Measurements from ENCODE around the gene PSMG3.
A peak's percentile ranks its signal among the peaks of the same experiment; 100 is the strongest.

PSMG3 gene

GRCh38 chr7:1544178-1544895, 25.5 kb downstream of the PSMG3 start:
- Mint-ChIP-seq H3K9me3 (no peaks in the 10 kb centered on the region), H3K4me1 (peaks cover 8 to 11% of the 10 kb centered on the region in 2 donors), H3K36me3 (peaks cover 22 to 34% of the 10 kb centered on the region in 2 donors), H3K27me3 (no peaks in the 10 kb centered on the region), H3K4me3 (no peak overlapping the region), H3K27ac (no peak overlapping the region)
- peak in 1 of 2 donors; percentile 9 for ATAC-seq (replicated peaks)
- no peak for DNase-seq

DNA sequence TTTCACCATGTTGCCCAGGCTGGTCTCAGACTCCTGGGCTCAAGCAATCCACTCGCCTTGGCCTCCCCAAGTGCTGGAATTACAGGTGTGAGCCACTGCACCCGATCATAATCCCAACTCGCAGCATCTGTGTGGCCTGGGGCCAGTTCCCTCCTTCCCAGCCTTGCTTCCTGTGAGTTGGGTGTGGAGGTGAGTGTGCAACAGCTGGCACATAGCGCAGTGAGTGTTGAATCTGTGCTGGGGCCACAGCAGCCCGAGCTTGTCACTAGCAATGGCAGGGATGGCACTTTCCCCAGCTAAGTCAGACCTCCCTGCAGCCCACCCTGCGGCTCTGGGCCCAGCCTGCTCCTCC, 26.0 kb downstream of the PSMG3 start:
- no peaks in the 10 kb centered on the region for H3K9me3 Mint-ChIP-seq
- no peak overlapping the region for H3K4me3 Mint-ChIP-seq
- peaks cover 8% of the 10 kb centered on the region in 2 donors for H3K4me1 Mint-ChIP-seq
- ATAC-seq (replicated peaks) = no peak
- no peak overlapping the region for H3K27ac Mint-ChIP-seq
- peaks cover 22 to 38% of the 10 kb centered on the region in 2 donors for H3K36me3 Mint-ChIP-seq
- no peak for DNase-seq
- no peaks in the 10 kb centered on the region for H3K27me3 Mint-ChIP-seq

DNA sequence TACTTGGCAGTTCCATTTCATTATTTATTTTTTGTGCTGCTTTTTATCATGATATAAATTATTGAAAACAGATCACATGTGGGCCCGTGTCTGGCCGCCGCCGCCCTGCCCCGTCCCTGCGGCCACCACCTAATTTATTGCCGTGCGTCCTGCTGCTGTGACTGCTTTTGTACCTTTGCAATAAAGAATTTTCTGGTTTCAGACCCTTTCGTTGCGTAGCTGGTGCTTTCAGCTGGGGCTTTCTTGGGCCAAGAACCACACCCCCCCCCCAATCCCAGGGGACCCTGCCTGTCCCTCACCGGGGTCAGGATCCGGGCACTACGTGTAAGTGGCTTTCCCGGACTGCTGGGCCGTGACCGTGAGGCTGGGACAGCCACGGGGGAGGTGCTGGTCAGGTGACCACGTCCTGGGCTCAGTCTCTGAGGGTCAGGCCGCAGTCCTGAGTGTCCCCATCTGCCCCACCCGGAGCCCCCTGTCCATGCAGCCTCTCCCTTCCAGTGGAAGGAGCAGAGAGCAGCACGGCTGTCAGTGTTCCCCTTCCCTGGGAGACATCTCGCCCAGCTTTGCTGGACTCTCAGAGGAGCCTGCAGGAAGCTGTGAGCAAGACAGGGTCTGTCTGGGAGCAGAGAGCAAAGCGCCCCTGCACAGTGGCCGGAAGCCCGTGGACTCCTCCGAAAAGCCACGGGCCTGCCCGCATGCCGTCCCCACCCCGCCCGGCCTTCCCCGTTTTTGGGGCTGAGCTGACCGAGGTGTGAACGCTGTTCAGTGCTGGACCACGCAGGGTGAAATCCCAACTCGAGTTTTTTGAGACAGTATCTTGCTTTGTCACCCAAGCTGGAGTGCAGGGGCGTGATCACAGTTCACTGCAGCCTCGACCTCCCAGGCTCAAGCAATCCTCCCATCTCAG, 26.7 kb downstream of the PSMG3 start:
- Mint-ChIP-seq H3K27me3 (no peaks in the 10 kb centered on the region), H3K4me3 (no peak overlapping the region), H3K9me3 (no peaks in the 10 kb centered on the region), H3K27ac (no peak overlapping the region), H3K4me1 (peaks cover 2 to 5% of the 10 kb centered on the region in 2 donors), H3K36me3 (peaks cover 21 to 38% of the 10 kb centered on the region in 2 donors)
- ATAC-seq (replicated peaks) = no peak
- DNase-seq = no peak

DNA sequence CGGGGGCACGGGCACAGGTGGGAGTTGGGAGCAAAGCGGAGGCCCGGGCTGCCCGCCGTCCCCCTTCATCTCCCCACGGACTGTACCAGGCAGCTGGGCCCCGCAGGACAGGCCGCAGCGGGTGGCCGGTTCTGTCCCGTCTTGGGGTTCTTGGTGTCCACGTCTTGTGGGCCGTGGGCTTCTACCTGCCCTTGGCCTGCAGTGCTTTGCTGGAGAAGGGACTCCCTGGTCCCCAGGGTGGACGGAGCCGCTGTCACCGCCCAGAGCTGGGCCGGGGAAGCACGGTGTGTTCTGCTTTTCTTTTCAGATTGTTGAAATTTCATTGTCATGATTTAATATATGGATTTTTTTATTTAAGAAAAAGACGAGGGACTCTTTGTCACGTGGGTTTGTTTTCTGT, 27.5 kb downstream of the PSMG3 start:
- Mint-ChIP-seq H3K4me1 (peaks cover 0 to 5% of the 10 kb centered on the region in 2 donors), H3K27ac (no peak overlapping the region), H3K36me3 (peaks cover 24 to 38% of the 10 kb centered on the region in 2 donors), H3K27me3 (no peaks in the 10 kb centered on the region), H3K4me3 (no peak overlapping the region), H3K9me3 (no peaks in the 10 kb centered on the region)
- ATAC-seq (replicated peaks) = no peak
- DNase-seq = no peak

DNA sequence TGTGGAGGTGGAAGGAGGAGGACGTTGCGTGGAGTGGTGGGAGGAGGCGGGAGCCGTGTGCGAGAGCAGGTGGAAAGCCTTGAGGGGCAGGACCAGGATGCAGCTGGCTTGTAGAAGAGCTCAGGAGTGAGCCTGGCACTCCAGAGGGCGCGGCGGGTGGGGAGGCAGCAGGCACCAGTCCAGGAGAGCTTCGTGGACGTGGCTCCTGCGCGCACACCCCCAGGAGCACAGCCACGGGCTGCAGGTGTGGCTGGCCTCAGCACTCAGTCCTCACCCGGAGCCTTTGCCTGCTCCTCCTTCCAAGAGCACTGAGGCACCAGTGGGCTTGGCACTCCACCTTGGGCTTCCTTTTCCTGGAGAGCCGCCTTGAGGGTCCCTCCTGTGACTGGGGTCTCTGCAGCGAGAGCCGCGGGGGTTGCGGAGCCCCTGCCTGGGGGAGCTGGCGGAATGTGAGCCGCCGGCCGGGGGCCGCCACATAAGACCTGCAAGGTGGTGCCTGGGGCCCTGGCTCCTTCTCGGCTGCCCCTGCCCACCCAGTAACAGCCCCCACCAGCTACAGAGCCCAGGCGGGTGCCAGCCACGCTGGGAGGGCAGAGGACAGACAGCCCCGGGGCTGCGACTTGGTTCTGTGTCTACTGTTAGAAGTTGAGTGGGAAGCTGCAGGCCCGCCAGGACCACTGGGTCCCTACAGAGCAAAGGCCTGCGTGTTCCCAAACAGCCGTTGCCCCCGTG, 28.2 kb downstream of the PSMG3 start:
- no peak for DNase-seq
- Mint-ChIP-seq H3K4me1 (peaks cover 6% of the 10 kb centered on the region in 2 donors), H3K27ac (no peak overlapping the region), H3K27me3 (no peaks in the 10 kb centered on the region), H3K36me3 (peaks cover 24 to 40% of the 10 kb centered on the region in 2 donors), H3K9me3 (no peaks in the 10 kb centered on the region), H3K4me3 (no peak overlapping the region)
- ATAC-seq (replicated peaks) = no peak

DNA sequence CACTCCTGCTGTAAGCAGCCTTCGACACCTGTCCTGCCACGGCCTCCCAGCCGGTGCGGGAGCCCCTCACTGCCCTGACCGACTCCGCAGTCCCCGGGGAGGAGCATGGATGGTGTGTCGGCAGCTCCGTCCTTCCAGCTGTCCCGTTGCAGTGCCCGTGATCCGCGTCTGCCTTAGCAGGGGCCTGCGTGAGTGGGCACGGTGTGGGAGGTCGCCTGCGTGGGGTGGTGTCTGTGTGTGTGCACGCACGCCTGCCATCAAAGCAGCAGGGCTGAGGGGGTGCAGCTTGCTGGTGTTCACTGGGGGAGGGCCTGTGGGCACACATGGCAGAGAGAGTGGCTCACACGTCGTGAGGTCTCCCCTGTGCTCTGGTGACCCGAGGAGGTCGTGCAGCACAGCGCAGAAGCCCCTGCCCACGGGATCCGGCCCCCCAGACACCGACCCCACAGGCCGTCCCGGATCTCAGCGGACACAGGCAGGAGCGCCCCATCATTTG, 29.0 kb downstream of the PSMG3 start:
- H3K4me3 Mint-ChIP-seq = no peak overlapping the region
- H3K36me3 Mint-ChIP-seq = peaks cover 24 to 43% of the 10 kb centered on the region in 2 donors
- H3K27me3 Mint-ChIP-seq = no peaks in the 10 kb centered on the region
- DNase-seq (no peak), ATAC-seq (replicated peaks) (no peak)
- no peak overlapping the region for H3K27ac Mint-ChIP-seq
- no peaks in the 10 kb centered on the region for H3K9me3 Mint-ChIP-seq
- peaks cover 7 to 8% of the 10 kb centered on the region in 2 donors for H3K4me1 Mint-ChIP-seq

DNA sequence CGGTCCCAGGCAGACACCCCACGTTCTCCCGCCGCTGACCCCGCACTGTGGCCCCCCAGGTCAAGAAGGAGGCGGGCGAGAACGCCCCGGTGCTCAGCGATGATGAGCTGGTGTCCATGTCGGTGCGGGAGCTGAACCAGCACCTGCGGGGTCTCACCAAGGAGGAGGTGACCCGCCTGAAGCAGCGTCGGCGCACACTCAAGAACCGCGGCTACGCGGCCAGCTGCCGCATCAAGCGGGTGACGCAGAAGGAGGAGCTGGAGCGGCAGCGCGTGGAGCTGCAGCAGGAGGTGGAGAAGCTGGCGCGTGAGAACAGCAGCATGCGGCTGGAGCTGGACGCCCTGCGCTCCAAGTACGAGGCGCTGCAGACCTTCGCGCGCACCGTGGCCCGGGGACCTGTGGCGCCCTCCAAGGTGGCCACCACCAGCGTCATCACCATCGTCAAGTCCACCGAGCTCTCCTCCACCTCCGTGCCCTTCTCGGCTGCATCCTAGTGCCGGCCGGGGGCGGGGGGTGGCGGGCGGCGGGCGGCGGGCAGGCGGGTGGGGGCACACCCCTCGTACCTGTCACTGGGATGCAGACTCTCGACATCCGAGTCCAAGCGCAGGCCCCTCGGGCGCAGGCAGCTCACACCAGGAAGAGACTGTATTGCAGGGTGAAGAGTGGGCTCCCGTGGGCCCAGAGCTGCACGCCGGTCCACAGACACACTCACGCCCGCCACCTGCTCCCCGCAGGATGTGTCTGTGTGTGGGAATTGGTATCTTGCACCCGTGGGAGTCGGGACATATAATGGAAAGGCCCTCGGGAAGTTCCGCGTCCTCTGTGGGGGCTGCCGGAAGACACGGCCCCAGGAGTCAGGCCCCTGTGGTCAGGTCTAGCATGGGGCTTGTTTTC, 29.7 kb downstream of the PSMG3 start:
- peaks cover 7% of the 10 kb centered on the region in 2 donors for H3K4me1 Mint-ChIP-seq
- DNase-seq = no peak

DNA sequence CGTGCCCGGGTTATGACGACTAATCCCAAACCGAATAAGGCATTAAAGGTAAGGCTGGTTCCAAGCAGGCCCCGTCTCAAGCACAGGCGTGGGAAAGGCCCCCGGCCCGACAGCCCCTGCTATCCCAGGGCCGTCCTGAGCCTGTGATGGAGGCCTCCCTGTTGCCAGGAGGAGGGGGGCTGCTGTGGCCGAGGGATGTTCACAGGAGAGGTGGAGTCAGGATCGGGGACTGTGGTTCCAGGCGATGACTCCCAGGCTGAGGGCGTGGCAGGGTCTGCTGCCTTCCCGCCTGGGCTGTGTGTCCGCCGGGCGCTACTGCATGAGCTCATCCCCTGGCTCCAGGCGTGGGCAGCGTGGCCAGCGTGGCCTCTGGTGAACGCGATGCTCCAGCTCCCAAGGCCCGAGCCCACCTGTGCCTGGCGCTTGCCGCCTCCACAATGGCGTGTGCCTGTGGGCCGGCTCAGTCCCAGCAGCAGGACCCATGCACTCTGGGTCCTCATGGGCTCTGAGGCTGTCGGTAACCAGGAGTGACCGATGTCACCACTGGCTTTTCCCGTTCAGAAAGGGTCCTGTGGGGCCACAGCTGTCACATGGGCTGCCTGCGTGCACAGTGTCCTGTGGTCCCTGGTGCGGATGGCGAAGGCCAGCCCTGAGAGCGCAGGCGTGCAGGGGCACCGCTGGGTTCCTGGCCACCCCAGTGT, 30.5 kb downstream of the PSMG3 start:
- Mint-ChIP-seq H3K36me3 (peaks cover 19 to 44% of the 10 kb centered on the region in 2 donors), H3K27ac (no peak overlapping the region), H3K4me3 (no peak overlapping the region), H3K9me3 (no peaks in the 10 kb centered on the region), H3K27me3 (no peaks in the 10 kb centered on the region), H3K4me1 (peaks cover 4 to 11% of the 10 kb centered on the region in 2 donors)
- ATAC-seq (replicated peaks) (no peak), DNase-seq (no peak)

More for the DNA sequence above, 29.7 kb downstream of the PSMG3 start:
- ATAC-seq (replicated peaks) = no peak
- Mint-ChIP-seq H3K4me3 (no peak overlapping the region), H3K36me3 (peaks cover 24 to 43% of the 10 kb centered on the region in 2 donors), H3K9me3 (no peaks in the 10 kb centered on the region), H3K27me3 (no peaks in the 10 kb centered on the region), H3K27ac (no peak overlapping the region)

DNA sequence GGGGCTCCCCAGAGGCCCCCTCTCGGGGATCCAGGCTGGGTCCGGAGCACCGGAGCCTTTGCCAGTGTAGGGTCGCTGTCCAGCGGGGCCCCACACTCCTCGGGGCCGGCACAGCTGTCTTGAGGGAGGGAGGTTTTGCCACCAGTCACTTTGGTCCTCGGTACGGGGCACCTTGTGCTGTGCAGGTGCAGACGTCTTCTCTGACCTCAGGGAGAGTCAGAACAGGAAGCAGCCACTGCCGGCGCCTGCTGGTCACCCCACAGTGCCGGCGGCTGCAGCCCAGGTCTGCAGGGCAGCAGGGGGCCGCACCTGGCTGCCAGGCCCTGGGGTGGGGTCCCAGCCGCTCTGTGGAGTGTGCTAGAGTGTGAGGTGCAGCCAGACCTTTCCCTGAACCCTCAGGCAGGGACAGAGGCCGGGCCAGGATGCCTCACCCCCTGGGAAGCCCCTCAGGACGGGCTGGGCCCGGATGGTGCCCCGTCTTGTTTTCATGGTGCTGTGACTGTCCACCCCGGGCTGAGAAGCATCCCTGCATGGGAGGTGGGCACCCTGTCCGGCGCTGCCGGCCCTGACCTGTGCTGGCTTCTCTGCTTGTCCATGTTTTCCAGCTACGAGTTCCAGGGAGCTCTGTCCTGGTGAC, 31.2 kb downstream of the PSMG3 start:
- Mint-ChIP-seq H3K27ac (no peak overlapping the region), H3K36me3 (peaks cover 16 to 44% of the 10 kb centered on the region in 2 donors), H3K4me1 (peaks cover 6 to 17% of the 10 kb centered on the region in 2 donors), H3K9me3 (no peaks in the 10 kb centered on the region), H3K4me3 (no peak overlapping the region), H3K27me3 (no peaks in the 10 kb centered on the region)
- ATAC-seq (replicated peaks) = no peak
- DNase-seq = no peak

DNA sequence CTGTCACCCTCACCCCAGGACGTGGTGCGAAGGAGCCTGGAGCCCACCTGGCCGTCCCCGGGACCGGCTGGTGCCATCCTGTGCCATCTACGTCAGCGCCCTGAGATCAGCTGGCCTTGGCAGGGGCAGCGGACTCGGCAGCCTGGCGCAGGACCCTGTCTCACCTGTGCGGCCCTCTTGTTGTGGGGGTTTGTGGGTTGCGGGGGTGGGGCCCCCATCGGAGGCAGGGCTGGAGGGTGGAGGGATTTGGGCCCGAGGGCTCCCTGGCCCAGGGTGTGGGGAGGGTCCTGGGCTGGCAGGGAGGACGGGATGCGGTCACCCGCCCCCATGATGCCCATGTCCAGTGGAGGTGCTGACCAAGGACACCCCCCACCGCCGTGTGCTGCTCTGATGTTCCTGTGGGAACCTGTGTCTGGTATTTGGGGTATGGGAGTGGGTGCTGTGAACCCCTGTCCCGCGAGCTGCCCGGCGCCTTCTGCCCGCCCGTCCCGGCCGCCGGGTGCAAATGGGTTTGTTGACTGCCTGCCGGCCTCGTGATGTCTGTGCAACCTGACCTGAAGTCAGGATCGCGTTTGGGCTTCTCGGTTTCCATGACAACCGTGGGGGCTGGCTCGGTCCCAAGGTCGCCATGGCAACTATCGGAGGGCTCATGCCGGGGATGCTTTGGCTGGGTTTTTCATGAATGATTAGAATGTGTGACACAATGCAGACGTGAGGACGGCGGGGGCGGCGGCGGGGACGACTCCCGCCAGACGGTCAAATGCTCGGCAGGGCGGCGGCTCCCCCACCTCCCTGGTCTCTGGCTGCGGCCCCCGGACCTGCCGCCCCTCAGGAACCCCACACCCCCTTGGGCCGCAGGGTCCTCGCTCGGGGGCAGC, 32.1 kb downstream of the PSMG3 start:
- H3K4me3 Mint-ChIP-seq = no peak overlapping the region

GRCh38 chr7:1536743-1537534, 32.9 kb downstream of the PSMG3 start:
- DNase-seq (no peak), ATAC-seq (replicated peaks) (no peak)
- Mint-ChIP-seq H3K27me3 (no peaks in the 10 kb centered on the region), H3K27ac (no peak overlapping the region), H3K36me3 (peaks cover 13 to 41% of the 10 kb centered on the region in 2 donors), H3K9me3 (no peaks in the 10 kb centered on the region), H3K4me1 (peaks cover 19 to 35% of the 10 kb centered on the region in 2 donors), H3K4me3 (no peak overlapping the region)

More for the DNA sequence above, 32.1 kb downstream of the PSMG3 start:
- no peaks in the 10 kb centered on the region for H3K27me3 Mint-ChIP-seq
- H3K4me1 Mint-ChIP-seq = peaks cover 14 to 26% of the 10 kb centered on the region in 2 donors
- DNase-seq = no peak
- no peak for ATAC-seq (replicated peaks)
- H3K36me3 Mint-ChIP-seq = peaks cover 17 to 49% of the 10 kb centered on the region in 2 donors
- no peak overlapping the region for H3K27ac Mint-ChIP-seq
- H3K9me3 Mint-ChIP-seq = no peaks in the 10 kb centered on the region

All from stimulated activated naive B cell treated with anti-CD40 and anti-IgM and Interleukin-4, amounts not matched to agents 10 μg/mL and 1 μg/mL and 100 μg/mL, for 72 hours (primary cell).